Tibial nerve (tissue), 4 donors: ENCODE measurements around the gene FXYD3. TPM values are rescaled to one million over a fixed set of nuclear protein-coding genes. Genes with fewer than 3 reads are reported as not detected.
A peak's percentile ranks its signal among the peaks of the same experiment; 100 is the strongest.

Source experiments
- DNase-seq, 2 donors: peaks; one replicate each; pipeline ENCODE4 v3.0.0-alpha.2; 2019; ENCODE audit warnings: low spot score in 2 of 2
- H3K27ac ChIP-seq, 4 donors: fragments of 200-600 bp; sonication (generic) in 3 of 4; one replicate each; pipeline ENCODE4 v1.5.1; 2017 to 2019; ENCODE audit warnings: mild to moderate bottlenecking in 1 of 4
- H3K27me3 ChIP-seq, 2 donors: fragments of 200-600 bp; sonication (generic) in 1 of 2; one replicate each; pipeline versions ENCODE4 v1.5.1 to v1.6.0; 2017 to 2019
- H3K36me3 ChIP-seq, 3 donors: fragments of 200-600 bp; sonication (generic); one replicate each; pipeline ENCODE4 v1.5.1; 2018 to 2019
- H3K4me1 ChIP-seq, 4 donors: fragments of 200-600 bp; sonication (generic) in 3 of 4; one replicate each; pipeline ENCODE4 v1.5.1; 2017 to 2019
- H3K4me3 ChIP-seq, 4 donors: fragments of 200-600 bp; sonication (generic) in 3 of 4; one replicate each; pipeline ENCODE4 v1.5.1; 2017 to 2019; ENCODE audit warnings: mild to moderate bottlenecking in 1 of 4, moderate library complexity in 1 of 4
- H3K9me3 ChIP-seq, 4 donors: fragments of 200-600 bp; sonication (generic) in 3 of 4; one replicate each; pipeline ENCODE4 v1.5.1; 2017 to 2019
- EP300 ChIP-seq, 2 donors: sonication (generic); formaldehyde crosslinking; IDR thresholded peaks; one replicate each; pipeline ENCODE4 v1.6.1; 2017; ENCODE audit warnings: antibody characterized with exemption in 2 of 2, mild to moderate bottlenecking in 1 of 2
- POLR2A ChIP-seq, 2 donors: fragments of 450-650 bp; IDR thresholded peaks; one replicate each; pipeline ENCODE4 v1.6.1; 2017; ENCODE audit warnings: antibody characterized with exemption in 2 of 2, mild to moderate bottlenecking in 2 of 2, moderate library complexity in 2 of 2
- WGBS, 2 donors: methylation state at CpG; one replicate each; pipeline ENCODE4 v1.1.5; 2018; 5-methylcytosine and 5-hydroxymethylcytosine counted together
- total RNA-seq, 4 donors: library from RNA; depleted of rRNA; stranded (reverse); fragments of >200 nt; gene quantifications; one replicate each; pipeline ENCODE4 v1.1.0, GENCODE V29; 2016
- TF ChIP-seq, protein P1 (sequence below), 5 experiments: fragments of 200-600 bp in 3 of 5; fragments of 450-650 bp in 2 of 5; sonication (generic) in 3 of 5; IDR thresholded peaks; one replicate each; pipeline ENCODE4 v1.5.1; 2016 to 2019; ENCODE audit warnings: antibody characterized with exemption in 5 of 5, mild to moderate bottlenecking in 3 of 5, moderate library complexity in 2 of 5

FXYD3 gene
- total RNA-seq, 4 donors from 2014 or later = 10.8 to 33.9 (median 16.6) TPM

GRCh38 chr19:35144259-35144599 lies 28.6 kb downstream of the FXYD3 start:
- no peaks in the 10 kb centered on the region for H3K9me3 ChIP-seq
- 49 to 51% methylated on average over 2 to 6 of the region's 6 CpGs for WGBS, 2 donors
- TF ChIP-seq, protein P1, sequence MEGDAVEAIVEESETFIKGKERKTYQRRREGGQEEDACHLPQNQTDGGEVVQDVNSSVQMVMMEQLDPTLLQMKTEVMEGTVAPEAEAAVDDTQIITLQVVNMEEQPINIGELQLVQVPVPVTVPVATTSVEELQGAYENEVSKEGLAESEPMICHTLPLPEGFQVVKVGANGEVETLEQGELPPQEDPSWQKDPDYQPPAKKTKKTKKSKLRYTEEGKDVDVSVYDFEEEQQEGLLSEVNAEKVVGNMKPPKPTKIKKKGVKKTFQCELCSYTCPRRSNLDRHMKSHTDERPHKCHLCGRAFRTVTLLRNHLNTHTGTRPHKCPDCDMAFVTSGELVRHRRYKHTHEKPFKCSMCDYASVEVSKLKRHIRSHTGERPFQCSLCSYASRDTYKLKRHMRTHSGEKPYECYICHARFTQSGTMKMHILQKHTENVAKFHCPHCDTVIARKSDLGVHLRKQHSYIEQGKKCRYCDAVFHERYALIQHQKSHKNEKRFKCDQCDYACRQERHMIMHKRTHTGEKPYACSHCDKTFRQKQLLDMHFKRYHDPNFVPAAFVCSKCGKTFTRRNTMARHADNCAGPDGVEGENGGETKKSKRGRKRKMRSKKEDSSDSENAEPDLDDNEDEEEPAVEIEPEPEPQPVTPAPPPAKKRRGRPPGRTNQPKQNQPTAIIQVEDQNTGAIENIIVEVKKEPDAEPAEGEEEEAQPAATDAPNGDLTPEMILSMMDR (IDR thresholded peaks at IDR 0.05) = no peak
- TF ChIP-seq EP300 (IDR thresholded peaks at IDR 0.05) (no peak), POLR2A (IDR thresholded peaks at IDR 0.05) (no peak)
- no peaks in the 10 kb centered on the region for H3K36me3 ChIP-seq
- DNase-seq = no peak
- peaks cover 0 to 47% (median 20%) of the 10 kb centered on the region in 4 donors for H3K4me1 ChIP-seq
- H3K4me3 ChIP-seq = no peak overlapping the region
- no peaks in the 10 kb centered on the region for H3K27me3 ChIP-seq
- peak overlapping the region in 1 of 4 donors; percentile 78 for H3K27ac ChIP-seq

DNA sequence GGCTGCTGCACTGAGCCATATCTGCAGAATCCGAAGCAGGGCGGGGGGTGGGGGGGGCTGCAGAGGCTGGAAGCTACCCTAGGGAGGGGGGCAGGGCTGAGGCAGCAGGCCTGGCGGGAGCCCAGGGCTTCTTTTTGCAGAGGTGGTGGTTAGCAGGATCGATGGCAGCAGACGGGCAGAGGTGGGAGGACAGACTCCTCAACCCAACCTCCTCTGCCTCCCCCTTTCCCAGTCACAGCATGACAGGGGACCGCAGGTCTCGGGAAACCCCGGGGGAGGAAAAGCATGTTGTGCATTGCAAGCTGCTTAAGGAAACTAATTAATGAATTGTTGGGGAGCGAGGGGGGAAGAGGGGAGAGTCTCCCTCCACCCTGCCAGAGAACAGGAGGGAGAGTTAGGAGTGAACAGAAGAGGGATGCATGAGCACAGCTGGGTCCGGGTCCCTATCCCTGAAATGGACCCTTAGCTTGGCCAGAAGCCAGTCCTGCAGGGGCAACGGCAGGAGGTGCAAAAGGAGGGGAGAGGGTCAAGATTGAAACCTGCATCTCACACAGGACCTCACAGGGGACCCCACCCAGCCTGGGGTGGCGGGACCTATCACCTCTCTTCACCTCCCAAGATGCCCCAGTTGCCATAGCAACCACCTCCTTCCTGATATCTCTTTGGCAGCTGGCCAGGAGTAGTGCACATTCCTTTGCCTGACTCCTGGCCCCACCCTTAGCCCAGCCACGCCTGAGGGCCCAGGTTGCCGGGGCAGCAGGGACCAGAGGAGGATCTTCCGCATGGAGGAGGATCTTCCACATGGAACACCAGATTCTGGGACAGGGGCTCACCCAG lies 29.2 kb downstream of the FXYD3 start:
- 31 to 39% methylated on average over 12 to 15 of the region's 15 CpGs for WGBS, 2 donors
- TF ChIP-seq, protein P1 (IDR thresholded peaks at IDR 0.05) = no peak
- no peak for TF ChIP-seq POLR2A (IDR thresholded peaks at IDR 0.05)
- no peak for TF ChIP-seq EP300 (IDR thresholded peaks at IDR 0.05)
- Histone ChIP-seq H3K4me3 (no peak overlapping the region), H3K27me3 (no peaks in the 10 kb centered on the region), H3K4me1 (peaks cover 0 to 47% (median 20%) of the 10 kb centered on the region in 4 donors), H3K9me3 (no peaks in the 10 kb centered on the region), H3K27ac (peak overlapping the region in 1 of 4 donors; percentile 78), H3K36me3 (no peaks in the 10 kb centered on the region)
- no peak for DNase-seq

DNA sequence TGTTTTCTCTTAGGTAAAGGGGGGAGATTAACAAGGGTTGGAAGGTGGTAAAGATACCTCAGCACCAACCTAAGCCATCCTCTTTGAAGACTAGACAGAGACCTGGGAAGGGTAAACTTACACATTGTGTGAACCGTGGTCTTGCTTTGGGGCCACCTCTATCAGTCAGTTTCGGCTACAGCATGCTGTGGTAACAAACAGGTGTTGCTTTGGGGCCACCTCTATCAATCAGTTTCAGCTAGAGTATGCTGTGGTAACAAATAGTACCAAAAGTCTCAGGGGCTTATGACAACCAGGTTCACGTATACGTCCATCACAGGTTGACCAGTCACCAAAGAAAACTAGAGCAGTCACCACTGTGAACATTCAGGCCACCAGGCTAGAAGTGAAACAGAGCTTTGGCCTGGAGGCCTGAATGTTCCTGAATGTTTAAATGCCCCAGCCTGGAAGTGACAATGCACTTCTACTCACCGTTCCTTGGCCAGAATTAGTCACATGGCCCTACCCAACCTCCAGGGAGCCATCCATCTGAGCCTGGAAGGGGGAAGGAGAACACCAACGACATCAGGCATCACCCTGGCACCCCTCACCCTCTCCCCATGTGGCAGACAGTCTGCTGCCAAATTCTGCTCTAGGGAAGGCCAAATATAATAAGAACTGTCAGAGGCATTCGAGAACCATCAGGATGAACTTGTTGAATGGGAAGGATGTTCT lies 31.3 kb downstream of the FXYD3 start:
- TF ChIP-seq, protein P1 (IDR thresholded peaks at IDR 0.05) = no peak
- TF ChIP-seq EP300 (IDR thresholded peaks at IDR 0.05) (no peak), POLR2A (IDR thresholded peaks at IDR 0.05) (no peak)
- no peak for DNase-seq
- Histone ChIP-seq H3K27ac (peak overlapping the region in 1 of 4 donors; percentile 8), H3K4me3 (no peak overlapping the region), H3K27me3 (no peaks in the 10 kb centered on the region), H3K9me3 (no peaks in the 10 kb centered on the region), H3K36me3 (no peaks in the 10 kb centered on the region), H3K4me1 (peaks cover 0 to 34% (median 15%) of the 10 kb centered on the region in 4 donors)
- 61 to 68% methylated on average over 7 of the region's 7 CpGs for WGBS, 2 donors

GRCh38 chr19:35149463-35149862 lies 33.8 kb downstream of the FXYD3 start:
- Histone ChIP-seq H3K4me3 (no peak overlapping the region), H3K27me3 (peaks cover 0 to 14% of the 10 kb centered on the region in 2 donors), H3K4me1 (peaks cover 0 to 23% (median 3%) of the 10 kb centered on the region in 4 donors), H3K9me3 (no peaks in the 10 kb centered on the region), H3K36me3 (no peaks in the 10 kb centered on the region), H3K27ac (no peak overlapping the region)
- DNase-seq = no peak
- 74 to 81% methylated on average over 3 of the region's 3 CpGs for WGBS, 2 donors
- TF ChIP-seq EP300 (IDR thresholded peaks at IDR 0.05) = no peak
- TF ChIP-seq, protein P1 (IDR thresholded peaks at IDR 0.05) = no peak
- TF ChIP-seq POLR2A (IDR thresholded peaks at IDR 0.05) = no peak

- Histone ChIP-seq H3K27ac (no peak overlapping the region), H3K4me3 (no peak overlapping the region), H3K9me3 (no peaks in the 10 kb centered on the region), H3K36me3 (no peaks in the 10 kb centered on the region), H3K27me3 (peaks cover 0 to 24% of the 10 kb centered on the region in 2 donors), H3K4me1 (peaks cover 0 to 24% (median 3%) of the 10 kb centered on the region in 4 donors)
- no peak for TF ChIP-seq EP300 (IDR thresholded peaks at IDR 0.05)
- no peak for TF ChIP-seq POLR2A (IDR thresholded peaks at IDR 0.05)
- TF ChIP-seq, protein P1 (IDR thresholded peaks at IDR 0.05) = no peak
- DNase-seq = no peak
- 70 to 73% methylated on average over 2 of the region's 2 CpGs for WGBS, 2 donors
Observed at GRCh38 chr19:35150445-35150844, 34.8 kb downstream of the FXYD3 start.
